Measurements from ENCODE around the gene CLSTN2.

The CLSTN2 gene

DNA sequence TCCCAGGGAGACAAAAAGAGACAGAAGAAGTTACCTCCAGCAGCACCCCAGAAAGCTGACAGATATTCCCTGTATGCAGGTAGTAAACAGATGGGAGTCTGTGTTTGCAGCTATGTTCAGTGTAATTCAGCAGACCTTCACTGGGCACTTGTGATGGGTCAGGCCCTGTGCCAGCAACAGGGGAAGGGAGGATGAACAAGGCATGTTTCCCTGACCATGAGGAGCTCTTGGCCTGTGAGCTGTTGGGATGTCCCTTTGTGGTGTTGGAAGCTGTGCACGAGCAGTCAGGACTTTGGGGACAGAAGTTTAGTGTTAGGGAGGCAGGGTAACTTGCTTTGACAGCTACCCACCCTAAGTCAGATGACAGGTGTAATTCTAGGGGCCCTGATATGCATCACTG is 636.9 kb downstream of the CLSTN2 start:
- intact Hi-C loops (cut with DNase I; ENCODE audit: low total_unique reads) = no loop called here
- DNase-seq = no peak
- Histone ChIP-seq H3K4me3 (no peak overlapping the region), H3K36me3 (no peaks in the 10 kb centered on the region), H3K27me3 (no peaks in the 10 kb centered on the region), H3K27ac (no peak overlapping the region), H3K9me3 (no peaks in the 10 kb centered on the region), H3K4me1 (peaks cover 0 to 9% (median 2%) of the 10 kb centered on the region in 4 donors)
- no peak for TF ChIP-seq CTCF (IDR thresholded peaks at IDR 0.05)

DNA sequence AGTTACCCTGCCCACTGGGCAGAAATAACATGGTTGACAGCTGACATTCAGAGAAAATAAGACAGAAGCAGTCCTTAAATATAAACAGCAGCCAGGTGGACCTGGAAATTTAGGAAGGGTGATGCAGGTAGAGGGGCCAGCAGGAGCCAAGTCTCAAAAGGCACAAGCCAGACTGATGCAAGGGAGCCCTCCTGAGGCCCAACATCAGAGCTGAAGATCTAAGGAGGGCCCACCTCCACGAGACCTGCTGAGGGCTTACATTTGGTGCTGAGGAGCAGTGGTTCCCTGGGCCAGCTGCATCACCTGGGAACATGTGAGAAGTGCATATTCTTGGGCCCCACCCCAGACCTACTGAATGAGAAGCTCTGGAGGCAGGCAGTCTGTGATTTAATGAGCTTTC is 637.3 kb downstream of the CLSTN2 start:
- intact Hi-C loops (cut with DNase I; ENCODE audit: low total_unique reads) = no loop called here
- Histone ChIP-seq H3K9me3 (no peaks in the 10 kb centered on the region), H3K27me3 (no peaks in the 10 kb centered on the region), H3K36me3 (no peaks in the 10 kb centered on the region), H3K27ac (no peak overlapping the region), H3K4me1 (peaks cover 0 to 9% (median 2%) of the 10 kb centered on the region in 4 donors), H3K4me3 (no peak overlapping the region)
- no peak for TF ChIP-seq CTCF (IDR thresholded peaks at IDR 0.05)
- no peak for DNase-seq

DNA sequence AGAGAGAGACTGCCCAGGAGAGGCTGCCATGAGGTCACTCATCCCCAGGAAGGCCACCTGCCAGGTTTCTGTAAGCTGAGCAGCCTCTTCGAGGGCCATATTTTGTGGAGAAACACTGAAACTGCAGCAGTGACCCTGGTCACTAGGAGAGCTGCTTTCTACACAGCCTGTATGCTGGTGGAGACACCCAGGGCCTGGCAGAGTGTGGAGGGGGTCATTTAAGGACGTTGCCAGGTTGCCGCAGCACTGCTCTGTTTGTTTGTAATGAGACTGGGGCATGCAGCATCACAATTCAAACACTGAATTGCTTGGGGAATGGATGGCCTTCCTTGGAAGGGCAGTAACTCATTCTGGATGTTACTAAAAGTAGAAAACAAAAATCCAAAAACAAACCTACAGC is 638.0 kb downstream of the CLSTN2 start:
- Histone ChIP-seq H3K27me3 (no peaks in the 10 kb centered on the region), H3K27ac (no peak overlapping the region), H3K4me3 (no peak overlapping the region), H3K9me3 (no peaks in the 10 kb centered on the region), H3K36me3 (no peaks in the 10 kb centered on the region), H3K4me1 (peaks cover 0 to 9% (median 2%) of the 10 kb centered on the region in 4 donors)
- intact Hi-C loops (cut with DNase I; ENCODE audit: low total_unique reads) = no loop called here
- no peak for TF ChIP-seq CTCF (IDR thresholded peaks at IDR 0.05)
- DNase-seq = no peak

DNA sequence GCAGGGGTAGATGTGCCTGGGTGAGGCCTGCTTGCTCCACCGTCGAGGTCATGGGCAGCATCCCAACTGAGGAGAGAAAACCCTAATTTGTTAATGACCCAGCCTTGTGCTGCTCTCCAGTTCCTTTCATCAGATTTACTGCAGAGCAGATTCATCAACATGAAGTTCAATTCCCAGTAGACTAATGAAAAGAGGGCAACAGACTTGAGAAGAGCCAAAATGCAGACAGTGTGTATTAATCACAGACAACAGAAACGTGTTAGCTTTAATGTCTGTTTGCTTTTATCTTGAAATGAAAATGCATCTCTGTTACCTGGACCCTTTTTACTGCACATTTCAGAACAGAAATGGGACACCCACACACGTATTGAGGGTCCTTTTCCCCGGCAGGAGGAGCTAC is 639.4 kb downstream of the CLSTN2 start:
- Histone ChIP-seq H3K36me3 (no peaks in the 10 kb centered on the region), H3K27ac (no peak overlapping the region), H3K27me3 (no peaks in the 10 kb centered on the region), H3K9me3 (no peaks in the 10 kb centered on the region), H3K4me1 (peaks cover 0 to under 1% (median 0%) of the 10 kb centered on the region in 4 donors), H3K4me3 (no peak overlapping the region)
- no peak for TF ChIP-seq CTCF (IDR thresholded peaks at IDR 0.05)
- DNase-seq = no peak
- intact Hi-C loops (cut with DNase I; ENCODE audit: low total_unique reads) = no loop called here

DNA sequence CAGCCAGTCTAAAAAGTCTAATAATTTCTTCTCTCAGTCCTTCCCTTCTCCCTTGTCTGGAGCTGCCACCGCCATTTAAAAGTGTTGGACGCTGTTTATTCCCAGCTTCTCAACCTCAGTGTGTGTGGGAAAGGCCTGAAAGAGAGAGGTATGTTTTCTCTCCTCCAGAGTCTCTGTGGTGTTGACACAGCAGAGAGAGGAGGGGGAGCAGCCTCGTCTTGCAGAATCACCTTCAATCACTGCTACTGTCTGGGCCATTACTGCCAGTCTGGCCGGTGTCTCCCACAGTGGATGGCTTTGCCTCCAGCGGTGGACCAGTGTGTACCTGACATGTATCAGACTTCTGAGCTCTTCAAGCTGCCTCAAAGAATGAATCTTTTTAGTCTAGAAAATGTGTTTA is 641.5 kb downstream of the CLSTN2 start:
- no peak overlapping the region for H3K4me3 ChIP-seq
- no peak overlapping the region for H3K27ac ChIP-seq
- no peaks in the 10 kb centered on the region for H3K4me1 ChIP-seq
- intact Hi-C loops (cut with DNase I; ENCODE audit: low total_unique reads) = no loop called here
- no peaks in the 10 kb centered on the region for H3K9me3 ChIP-seq
- no peaks in the 10 kb centered on the region for H3K27me3 ChIP-seq
- no peak for TF ChIP-seq CTCF (IDR thresholded peaks at IDR 0.05)
- H3K36me3 ChIP-seq = no peaks in the 10 kb centered on the region
- no peak for DNase-seq

DNA sequence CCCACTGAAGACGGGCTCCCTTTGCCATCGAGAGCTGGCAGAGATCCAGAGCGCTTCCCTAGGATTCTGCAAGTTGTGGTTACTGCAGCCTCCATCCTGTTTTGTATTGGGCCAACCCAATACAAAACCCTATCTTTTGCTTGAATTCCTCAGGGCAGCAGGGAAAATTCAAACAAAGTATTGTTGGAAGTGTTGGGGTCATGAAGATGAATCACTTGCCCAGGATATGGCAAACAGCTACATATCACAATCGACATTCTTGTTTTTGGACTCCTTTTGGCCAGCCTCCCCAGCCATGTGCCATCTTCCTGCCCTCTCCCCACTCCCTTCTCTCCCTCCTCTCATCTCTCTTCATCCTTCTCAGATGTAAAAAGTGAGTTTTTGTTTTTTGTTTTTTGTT is 642.9 kb downstream of the CLSTN2 start:
- intact Hi-C loops (cut with DNase I; ENCODE audit: low total_unique reads) = no loop called here
- no peak for TF ChIP-seq CTCF (IDR thresholded peaks at IDR 0.05)
- no peaks in the 10 kb centered on the region for H3K4me1 ChIP-seq

More for the DNA sequence above, 642.9 kb downstream of the CLSTN2 start:
- H3K27ac ChIP-seq = no peak overlapping the region
- H3K36me3 ChIP-seq = no peaks in the 10 kb centered on the region
- H3K27me3 ChIP-seq = no peaks in the 10 kb centered on the region
- no peaks in the 10 kb centered on the region for H3K9me3 ChIP-seq
- DNase-seq = no peak
- no peak overlapping the region for H3K4me3 ChIP-seq

Measured in tibial artery (tissue), 4 donors.